ENCODE data around the gene FIGNL2. TPM values are rescaled to one million over a fixed set of nuclear protein-coding genes. Genes with fewer than 3 reads are reported as not detected.

The FIGNL2 gene
- total RNA-seq, 2 experiments from 2014 or later = 1.2 to 1.3 TPM

DNA sequence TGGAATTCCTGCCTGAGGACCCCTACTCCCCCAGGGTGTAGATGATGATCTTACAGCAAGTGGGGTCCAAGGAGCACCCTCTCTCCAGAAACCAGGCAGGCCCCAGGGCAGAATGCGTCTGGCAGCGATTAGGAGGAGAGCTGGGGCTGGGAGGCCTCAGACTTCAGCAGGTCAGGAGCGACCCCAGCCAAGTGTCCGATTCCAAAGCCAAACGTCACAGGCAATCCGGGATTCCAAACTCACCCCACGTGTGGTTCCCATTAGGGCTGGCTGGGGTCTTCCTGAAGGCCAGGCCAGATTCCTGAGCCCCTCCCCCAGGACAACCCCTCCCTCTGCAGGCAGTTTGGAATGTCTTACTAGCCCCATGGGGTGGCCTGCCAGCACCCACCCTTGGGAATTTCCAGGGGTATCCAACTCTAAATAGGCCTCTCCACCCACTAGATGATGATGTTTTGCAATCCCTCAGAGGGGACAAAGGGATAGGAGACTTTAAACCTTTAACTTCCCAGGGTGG lies 17.3 kb upstream of the FIGNL2 start:
- peaks cover 87% of the 10 kb centered on the region for H3K27me3 Mint-ChIP-seq
- no peaks in the 10 kb centered on the region for H3K9me3 Mint-ChIP-seq
- no peak overlapping the region for H3K27ac ChIP-seq (ENCODE audit: low read depth in 1 of 2, low read length in 2 of 2)
- peaks cover 28% of the 10 kb centered on the region for H3K4me1 ChIP-seq (ENCODE audit: insufficient read depth, low read length)
- ATAC-seq (ENCODE audit: poor library complexity) (no peak), DNase-seq (no peak)
- ChIA-PET CTCF (no interaction called here), POLR2A (no interaction called here)
- no peak overlapping the region for H3K4me3 ChIP-seq (ENCODE audit: low read length)
- H3K9me3 ChIP-seq (ENCODE audit: control insufficient read depth in 1 of 2, insufficient read depth in 1 of 2, low read length in 2 of 2) = peaks cover 0 to 18% of the 10 kb centered on the region in 2 experiments
- no peaks in the 10 kb centered on the region for H3K36me3 ChIP-seq (ENCODE audit: insufficient read depth, low read length)
- TF ChIP-seq CTCF (IDR thresholded peaks at IDR 0.05) = no peak
- no peak overlapping the region for H3K4me3 Mint-ChIP-seq
- H3K36me3 Mint-ChIP-seq (ENCODE audit: low read depth) = no peaks in the 10 kb centered on the region
- H3K27ac Mint-ChIP-seq = no peak overlapping the region
- H3K27me3 ChIP-seq (ENCODE audit: control insufficient read depth in 1 of 2, insufficient read depth in 2 of 2, low read length in 2 of 2) = peaks cover 61 to 80% of the 10 kb centered on the region in 2 experiments
- H3K4me1 Mint-ChIP-seq (ENCODE audit: low read depth) = peaks cover 20% of the 10 kb centered on the region
- intact Hi-C loops (cut with DNase I, micrococcal nuclease) = no loop called here

DNA sequence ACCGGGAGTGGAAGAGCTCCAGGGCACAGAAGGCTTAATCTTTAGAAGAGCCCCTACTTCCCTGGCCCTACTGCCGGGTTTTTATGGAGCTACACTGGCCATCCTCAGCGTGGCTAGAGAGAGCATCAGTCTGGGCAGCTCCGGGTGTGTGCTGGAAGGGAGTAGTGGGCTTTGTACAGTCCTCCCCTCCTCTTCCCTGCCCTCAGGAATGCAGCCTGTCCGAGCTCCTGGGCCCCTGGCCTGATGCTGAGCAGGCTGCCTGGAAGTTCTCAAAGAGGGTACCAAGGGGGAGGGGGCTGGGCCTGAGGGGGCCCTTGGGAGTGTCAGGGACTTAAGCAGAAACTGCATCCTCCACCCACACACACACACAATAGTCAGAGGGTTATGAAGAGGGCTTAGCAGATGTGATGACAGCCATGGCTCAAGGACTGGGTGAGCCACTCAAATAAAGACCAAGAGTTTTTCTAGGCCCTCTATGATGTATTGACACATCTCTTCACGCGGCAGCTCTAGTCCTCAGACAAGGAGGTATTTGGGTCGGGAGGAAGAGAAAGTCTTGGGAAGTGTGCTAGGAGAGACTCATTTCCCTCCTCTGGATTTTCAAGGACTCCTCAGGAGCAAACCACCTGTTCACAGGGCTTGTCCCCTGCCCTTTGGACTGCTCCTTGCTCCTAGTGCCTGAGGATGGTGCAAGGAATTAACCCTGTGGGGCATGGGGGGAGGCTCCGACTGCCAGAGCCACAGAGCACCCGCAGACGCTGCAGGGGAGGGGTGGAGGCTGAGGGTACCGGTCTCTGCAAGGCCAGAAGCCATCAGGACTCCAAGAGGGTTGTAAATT lies 16.5 kb upstream of the FIGNL2 start:
- no peak overlapping the region for H3K4me3 ChIP-seq (ENCODE audit: low read length)
- H3K27ac Mint-ChIP-seq = no peak overlapping the region
- no peak for DNase-seq
- peaks cover 56 to 73% of the 10 kb centered on the region in 2 experiments for H3K27me3 ChIP-seq (ENCODE audit: control insufficient read depth in 1 of 2, insufficient read depth in 2 of 2, low read length in 2 of 2)
- ChIA-PET POLR2A (interaction anchor here (0.8 to 1.6 kb wide), 3 partner anchors 8 to 44 kb away, joined by 3 to 5 read pairs (median 5); no protein-coding TSS in a partner anchor), CTCF (no interaction called here)
- no peak for ATAC-seq (ENCODE audit: poor library complexity)
- peaks cover 16% of the 10 kb centered on the region for H3K4me1 Mint-ChIP-seq (ENCODE audit: low read depth)
- H3K27ac ChIP-seq (ENCODE audit: low read depth in 1 of 2, low read length in 2 of 2) = no peak overlapping the region
- intact Hi-C loops (cut with DNase I, micrococcal nuclease) = no loop called here
- peaks cover 0 to 18% of the 10 kb centered on the region in 2 experiments for H3K9me3 ChIP-seq (ENCODE audit: control insufficient read depth in 1 of 2, insufficient read depth in 1 of 2, low read length in 2 of 2)
- peaks cover 83% of the 10 kb centered on the region for H3K27me3 Mint-ChIP-seq
- no peaks in the 10 kb centered on the region for H3K36me3 ChIP-seq (ENCODE audit: insufficient read depth, low read length)
- H3K9me3 Mint-ChIP-seq = no peaks in the 10 kb centered on the region
- no peak overlapping the region for H3K4me3 Mint-ChIP-seq
- peaks cover 28% of the 10 kb centered on the region for H3K4me1 ChIP-seq (ENCODE audit: insufficient read depth, low read length)
- TF ChIP-seq CTCF (IDR thresholded peaks at IDR 0.05) = no peak
- H3K36me3 Mint-ChIP-seq (ENCODE audit: low read depth) = no peaks in the 10 kb centered on the region

GRCh38 chr12:51863933-51864832 lies 15.7 kb upstream of the FIGNL2 start:
- H3K27me3 Mint-ChIP-seq = peaks cover 80% of the 10 kb centered on the region
- H3K27ac Mint-ChIP-seq = no peak overlapping the region
- Histone ChIP-seq H3K27ac (ENCODE audit: low read depth in 1 of 2, low read length in 2 of 2) (no peak overlapping the region), H3K36me3 (ENCODE audit: insufficient read depth, low read length) (no peaks in the 10 kb centered on the region), H3K4me3 (ENCODE audit: low read length) (peak overlapping the region; percentile 42), H3K27me3 (ENCODE audit: control insufficient read depth in 1 of 2, insufficient read depth in 2 of 2, low read length in 2 of 2) (peaks cover 49 to 66% of the 10 kb centered on the region in 2 experiments), H3K9me3 (ENCODE audit: control insufficient read depth in 1 of 2, insufficient read depth in 1 of 2, low read length in 2 of 2) (peaks cover 0 to 18% of the 10 kb centered on the region in 2 experiments), H3K4me1 (ENCODE audit: insufficient read depth, low read length) (peaks cover 25% of the 10 kb centered on the region)
- peaks cover 13% of the 10 kb centered on the region for H3K4me1 Mint-ChIP-seq (ENCODE audit: low read depth)
- ChIA-PET CTCF (no interaction called here), POLR2A (interaction anchor here (0.8 to 1.6 kb wide), 4 partner anchors 9 to 43 kb away, joined by 3 to 5 read pairs (median 5); partner anchors contain the start of gene ANKRD33)
- peak overlapping the region; percentile 34 for H3K4me3 Mint-ChIP-seq
- no peaks in the 10 kb centered on the region for H3K9me3 Mint-ChIP-seq
- H3K36me3 Mint-ChIP-seq (ENCODE audit: low read depth) = no peaks in the 10 kb centered on the region
- no peak for TF ChIP-seq CTCF (IDR thresholded peaks at IDR 0.05)
- ATAC-seq (ENCODE audit: poor library complexity) = peak; percentile 78
- DNase-seq = peak in 3 of 14 experiments; percentile 19 to 44 (median 39)
- intact Hi-C loops (cut with DNase I, micrococcal nuclease) = no loop called here

Data from CD4-positive, alpha-beta T cell (primary cell).